Measurements from ENCODE around the gene ZNF319.

DNA sequence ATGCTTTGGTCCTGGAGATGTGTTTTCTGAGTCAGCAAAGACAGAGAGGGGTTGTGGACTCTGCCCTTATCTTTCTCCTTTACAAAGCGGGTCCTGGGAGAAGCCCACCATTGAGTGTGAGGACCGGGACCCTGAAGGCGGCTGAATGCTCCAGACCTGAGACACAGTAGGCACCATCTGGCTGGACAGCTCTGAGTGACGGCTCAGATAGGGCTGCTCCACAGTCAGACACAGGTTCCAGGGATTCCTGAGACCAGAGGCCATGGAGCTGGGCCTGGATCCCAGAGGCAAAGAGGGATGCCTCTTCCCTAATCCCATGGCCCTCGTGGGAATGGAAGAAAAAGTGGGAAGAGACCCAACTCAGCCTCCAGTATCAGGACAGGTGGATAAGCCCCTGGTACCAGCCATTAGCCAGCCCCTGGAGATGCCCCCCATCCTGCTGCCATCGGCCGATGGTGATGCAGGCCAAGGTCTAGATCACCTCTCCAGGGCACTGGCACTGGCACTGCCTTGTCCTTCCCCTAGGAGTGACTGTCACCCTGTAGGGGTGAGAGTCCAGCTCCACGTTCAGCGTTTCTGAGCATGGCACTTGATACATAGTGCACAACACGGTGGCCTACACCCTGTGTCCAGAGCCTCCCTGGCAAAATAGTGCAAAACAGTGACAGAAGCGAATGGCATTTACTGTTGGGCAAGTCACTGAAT lies 29.8 kb upstream of the ZNF319 start:
- TF ChIP-seq, protein P1, sequence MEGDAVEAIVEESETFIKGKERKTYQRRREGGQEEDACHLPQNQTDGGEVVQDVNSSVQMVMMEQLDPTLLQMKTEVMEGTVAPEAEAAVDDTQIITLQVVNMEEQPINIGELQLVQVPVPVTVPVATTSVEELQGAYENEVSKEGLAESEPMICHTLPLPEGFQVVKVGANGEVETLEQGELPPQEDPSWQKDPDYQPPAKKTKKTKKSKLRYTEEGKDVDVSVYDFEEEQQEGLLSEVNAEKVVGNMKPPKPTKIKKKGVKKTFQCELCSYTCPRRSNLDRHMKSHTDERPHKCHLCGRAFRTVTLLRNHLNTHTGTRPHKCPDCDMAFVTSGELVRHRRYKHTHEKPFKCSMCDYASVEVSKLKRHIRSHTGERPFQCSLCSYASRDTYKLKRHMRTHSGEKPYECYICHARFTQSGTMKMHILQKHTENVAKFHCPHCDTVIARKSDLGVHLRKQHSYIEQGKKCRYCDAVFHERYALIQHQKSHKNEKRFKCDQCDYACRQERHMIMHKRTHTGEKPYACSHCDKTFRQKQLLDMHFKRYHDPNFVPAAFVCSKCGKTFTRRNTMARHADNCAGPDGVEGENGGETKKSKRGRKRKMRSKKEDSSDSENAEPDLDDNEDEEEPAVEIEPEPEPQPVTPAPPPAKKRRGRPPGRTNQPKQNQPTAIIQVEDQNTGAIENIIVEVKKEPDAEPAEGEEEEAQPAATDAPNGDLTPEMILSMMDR (conservative IDR thresholded peaks at IDR 0.05; ENCODE audit: low read length) = no peak
- no peak for TF ChIP-seq EZH2phosphoT487 (IDR thresholded peaks at IDR 0.05; ENCODE audit: borderline replicate concordance, low read depth, low read length)

Measured in OCI-LY7 (cell line).